GM12878 (cell line): ENCODE data around the gene CTSH. TPM values are rescaled to one million over a fixed set of nuclear protein-coding genes. Genes with fewer than 3 reads are reported as not detected.

Experiments used
- MTA2 ChIP-seq: fragments of 450-650 bp; IDR thresholded peaks from 2 replicates; pipeline ENCODE4 v1.6.1; 2016; ENCODE audit warnings: low read depth, mild to moderate bottlenecking, moderate library complexity
- PML ChIP-seq: IDR thresholded peaks from 2 replicates; pipeline ENCODE4 v1.6.1; 2012; ENCODE audit warnings: low read length, inconsistent platforms
- SMC3 ChIP-seq: IDR thresholded peaks from 2 replicates; pipeline ENCODE4 v1.6.1; 2011; ENCODE audit warnings: low read length, improper control_type of control experiment, borderline replicate concordance
- SPI1 ChIP-seq: IDR thresholded peaks from 2 replicates; pipeline ENCODE4 v1.6.1; 2011; ENCODE audit warnings: low read depth, mild to moderate bottlenecking, low read length, moderate library complexity, borderline replicate concordance; ENCODE audit not compliant: insufficient read depth
- SRF ChIP-seq, 2 experiments: IDR thresholded peaks; 2 replicates each; pipeline ENCODE4 v1.6.1; 2011; ENCODE audit warnings: low read depth in 2 of 2, low read length in 2 of 2, mild to moderate bottlenecking in 1 of 2, moderate library complexity in 1 of 2
- ZNF24 ChIP-seq: fragments of 450-650 bp; IDR thresholded peaks from 2 replicates; pipeline ENCODE4 v1.6.1; 2017; ENCODE audit warnings: antibody characterized with exemption, mild to moderate bottlenecking
- polyA plus RNA-seq, 11 experiments: library from polyadenylated mRNA; depleted of rRNA in 4 of 11; unstranded in 6 of 11; stranded (reverse) in 5 of 11; fragments of >200 nt; fragmentation: Nextera tagmentation in 4 of 11; fragmentation: Illumina TruSeq in 1 of 11; extraction: Ambion mirVana in 4 of 11; extraction: Trizol in 1 of 11; gene quantifications; 1 replicate in 1 of 11; 2 replicates in 10 of 11; pipeline versions ENCODE4 v1.2.1 to v1.2.3, GENCODE V29; 2011 to 2016; ENCODE audit warnings: inconsistent platforms in 2 of 11, missing spikeins in 2 of 11, low read depth in 1 of 11
- total RNA-seq, 4 experiments: library from RNA; depleted of rRNA in 3 of 4; stranded (reverse); fragments of >200 nt in 3 of 4; fragmentation: Illumina TruSeq in 1 of 4; extraction: Trizol in 1 of 4; gene quantifications; 2 replicates each; pipeline versions ENCODE4 v1.2.1 to v1.2.3, GENCODE V29; 2013 to 2021
- TF ChIP-seq, protein P1 (sequence below): fragments of 450-650 bp; IDR thresholded peaks from 2 replicates; pipeline ENCODE4 v1.6.1; 2017; ENCODE audit warnings: antibody characterized with exemption, mild to moderate bottlenecking, moderate library complexity
- TF ChIP-seq, protein P2 (sequence below): fragments of 450-650 bp; formaldehyde crosslinking; IDR thresholded peaks from 2 replicates; pipeline ENCODE4 v1.4.0; 2022; ENCODE audit warnings: mild to moderate bottlenecking, moderate library complexity
- TF ChIP-seq, protein P3 (sequence below): IDR thresholded peaks from 2 replicates; pipeline ENCODE4 v1.6.1; 2012; ENCODE audit warnings: low read depth, low read length, improper control_type of control experiment

The CTSH gene
- total and polyA plus RNA-seq, 10 of the 15 experiments (the other 5 are each of a cell fraction or from before 2014, with no cell fraction given): 30.2 to 1,212 (median 519) TPM

DNA sequence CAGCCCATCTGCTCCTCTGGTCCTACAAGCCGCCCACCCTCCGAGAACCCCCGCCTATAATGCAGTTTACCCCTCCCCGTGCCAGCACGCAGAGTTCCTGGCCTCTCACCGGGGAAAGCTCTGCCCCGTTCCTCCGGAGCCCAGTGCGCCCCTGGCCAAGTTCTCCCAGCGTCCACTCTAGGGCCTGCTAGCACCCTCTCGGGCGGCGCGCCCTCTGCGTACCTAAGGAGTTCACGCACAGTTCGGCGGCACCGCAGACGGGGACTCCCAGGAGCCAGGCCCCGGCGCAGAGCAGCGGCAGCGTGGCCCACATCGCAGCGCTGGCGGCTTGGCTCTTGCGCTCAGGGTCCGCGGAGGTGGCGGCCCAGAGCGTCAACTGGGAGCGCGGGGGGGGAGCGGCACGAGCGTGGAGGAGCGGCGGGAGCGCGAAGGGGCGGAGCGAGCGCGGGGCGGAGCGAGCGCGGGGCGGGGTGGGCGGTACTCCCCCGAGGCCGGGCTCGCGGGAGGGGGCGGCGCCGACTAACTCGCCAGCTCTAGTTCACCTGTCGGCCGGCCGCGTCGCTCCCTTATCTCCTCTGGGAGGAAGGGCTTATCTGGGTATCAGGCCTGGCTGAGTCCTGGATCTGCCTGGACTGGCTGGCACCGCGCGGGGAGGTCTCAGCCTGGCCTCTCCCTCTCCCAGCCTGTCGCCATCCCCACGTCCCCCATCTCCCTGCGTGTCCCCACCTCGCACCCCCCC is at the start of gene CTSH (continued):
- TF ChIP-seq, protein P1, sequence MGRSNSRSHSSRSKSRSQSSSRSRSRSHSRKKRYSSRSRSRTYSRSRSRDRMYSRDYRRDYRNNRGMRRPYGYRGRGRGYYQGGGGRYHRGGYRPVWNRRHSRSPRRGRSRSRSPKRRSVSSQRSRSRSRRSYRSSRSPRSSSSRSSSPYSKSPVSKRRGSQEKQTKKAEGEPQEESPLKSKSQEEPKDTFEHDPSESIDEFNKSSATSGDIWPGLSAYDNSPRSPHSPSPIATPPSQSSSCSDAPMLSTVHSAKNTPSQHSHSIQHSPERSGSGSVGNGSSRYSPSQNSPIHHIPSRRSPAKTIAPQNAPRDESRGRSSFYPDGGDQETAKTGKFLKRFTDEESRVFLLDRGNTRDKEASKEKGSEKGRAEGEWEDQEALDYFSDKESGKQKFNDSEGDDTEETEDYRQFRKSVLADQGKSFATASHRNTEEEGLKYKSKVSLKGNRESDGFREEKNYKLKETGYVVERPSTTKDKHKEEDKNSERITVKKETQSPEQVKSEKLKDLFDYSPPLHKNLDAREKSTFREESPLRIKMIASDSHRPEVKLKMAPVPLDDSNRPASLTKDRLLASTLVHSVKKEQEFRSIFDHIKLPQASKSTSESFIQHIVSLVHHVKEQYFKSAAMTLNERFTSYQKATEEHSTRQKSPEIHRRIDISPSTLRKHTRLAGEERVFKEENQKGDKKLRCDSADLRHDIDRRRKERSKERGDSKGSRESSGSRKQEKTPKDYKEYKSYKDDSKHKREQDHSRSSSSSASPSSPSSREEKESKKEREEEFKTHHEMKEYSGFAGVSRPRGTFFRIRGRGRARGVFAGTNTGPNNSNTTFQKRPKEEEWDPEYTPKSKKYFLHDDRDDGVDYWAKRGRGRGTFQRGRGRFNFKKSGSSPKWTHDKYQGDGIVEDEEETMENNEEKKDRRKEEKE: no peak
- TF ChIP-seq, protein P2, sequence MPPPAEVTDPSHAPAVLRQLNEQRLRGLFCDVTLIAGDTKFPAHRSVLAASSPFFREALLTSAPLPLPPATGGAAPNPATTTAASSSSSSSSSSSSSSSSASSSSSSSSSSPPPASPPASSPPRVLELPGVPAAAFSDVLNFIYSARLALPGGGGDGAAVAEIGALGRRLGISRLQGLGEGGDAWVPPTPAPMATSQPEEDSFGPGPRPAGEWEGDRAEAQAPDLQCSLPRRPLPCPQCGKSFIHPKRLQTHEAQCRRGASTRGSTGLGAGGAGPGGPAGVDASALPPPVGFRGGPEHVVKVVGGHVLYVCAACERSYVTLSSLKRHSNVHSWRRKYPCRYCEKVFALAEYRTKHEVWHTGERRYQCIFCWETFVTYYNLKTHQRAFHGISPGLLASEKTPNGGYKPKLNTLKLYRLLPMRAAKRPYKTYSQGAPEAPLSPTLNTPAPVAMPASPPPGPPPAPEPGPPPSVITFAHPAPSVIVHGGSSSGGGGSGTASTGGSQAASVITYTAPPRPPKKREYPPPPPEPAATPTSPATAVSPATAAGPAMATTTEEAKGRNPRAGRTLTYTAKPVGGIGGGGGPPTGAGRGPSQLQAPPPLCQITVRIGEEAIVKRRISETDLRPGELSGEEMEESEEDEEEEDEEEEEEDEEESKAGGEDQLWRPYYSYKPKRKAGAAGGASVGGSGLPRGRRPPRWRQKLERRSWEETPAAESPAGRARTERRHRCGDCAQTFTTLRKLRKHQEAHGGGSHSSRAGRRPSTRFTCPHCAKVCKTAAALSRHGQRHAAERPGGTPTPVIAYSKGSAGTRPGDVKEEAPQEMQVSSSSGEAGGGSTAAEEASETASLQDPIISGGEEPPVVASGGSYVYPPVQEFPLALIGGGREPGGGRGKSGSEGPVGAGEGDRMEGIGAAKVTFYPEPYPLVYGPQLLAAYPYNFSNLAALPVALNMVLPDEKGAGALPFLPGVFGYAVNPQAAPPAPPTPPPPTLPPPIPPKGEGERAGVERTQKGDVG (CRISPR knock-in tag): no peak
- no peak for TF ChIP-seq SPI1
- no peak for TF ChIP-seq ZNF24
- TF ChIP-seq MTA2: no peak
- no peak; the same call in 1 of the 2 replicates for TF ChIP-seq PML
- no peak for TF ChIP-seq SMC3
- TF ChIP-seq, protein P3, sequence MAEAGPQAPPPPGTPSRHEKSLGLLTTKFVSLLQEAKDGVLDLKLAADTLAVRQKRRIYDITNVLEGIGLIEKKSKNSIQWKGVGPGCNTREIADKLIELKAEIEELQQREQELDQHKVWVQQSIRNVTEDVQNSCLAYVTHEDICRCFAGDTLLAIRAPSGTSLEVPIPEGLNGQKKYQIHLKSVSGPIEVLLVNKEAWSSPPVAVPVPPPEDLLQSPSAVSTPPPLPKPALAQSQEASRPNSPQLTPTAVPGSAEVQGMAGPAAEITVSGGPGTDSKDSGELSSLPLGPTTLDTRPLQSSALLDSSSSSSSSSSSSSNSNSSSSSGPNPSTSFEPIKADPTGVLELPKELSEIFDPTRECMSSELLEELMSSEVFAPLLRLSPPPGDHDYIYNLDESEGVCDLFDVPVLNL: no peak
- 0 out of 4 replicates have a peak, but pooled peaks of 1 of the 2 experiments have one; percentile 9 for TF ChIP-seq SRF (IDR thresholded peaks at IDR 0.05; ENCODE audit: low read depth in 2 of 2, low read length in 2 of 2)
